ENCODE results near the gene CPT1A.

CPT1A gene

GRCh38 chr11:68710409-68710808 lies 131.3 kb downstream of the CPT1A start:
- DNase-seq (ENCODE audit: low read depth, low spot score): no peak

DNA sequence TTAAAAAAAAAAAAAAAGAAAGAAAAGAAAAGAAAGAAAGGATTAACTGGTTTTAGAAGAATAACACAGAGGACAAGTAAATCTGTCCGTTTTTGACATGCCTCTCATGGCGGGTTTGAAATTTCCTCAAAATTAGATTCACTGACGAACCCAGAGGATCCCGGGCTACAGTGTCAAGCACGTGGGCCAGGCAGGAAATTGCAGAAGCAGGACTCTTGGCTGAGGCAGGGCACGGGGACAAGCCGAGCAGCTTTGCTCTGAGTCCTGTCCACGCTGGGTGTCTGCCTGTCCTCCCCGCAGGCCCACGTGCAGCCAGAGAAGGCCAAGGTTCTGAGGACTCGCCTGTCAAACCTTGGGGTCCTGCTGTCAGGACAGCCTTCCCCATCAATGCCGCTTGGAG lies 132.7 kb downstream of the CPT1A start:
- no peak for DNase-seq (ENCODE audit: low read depth, low spot score)

DNA sequence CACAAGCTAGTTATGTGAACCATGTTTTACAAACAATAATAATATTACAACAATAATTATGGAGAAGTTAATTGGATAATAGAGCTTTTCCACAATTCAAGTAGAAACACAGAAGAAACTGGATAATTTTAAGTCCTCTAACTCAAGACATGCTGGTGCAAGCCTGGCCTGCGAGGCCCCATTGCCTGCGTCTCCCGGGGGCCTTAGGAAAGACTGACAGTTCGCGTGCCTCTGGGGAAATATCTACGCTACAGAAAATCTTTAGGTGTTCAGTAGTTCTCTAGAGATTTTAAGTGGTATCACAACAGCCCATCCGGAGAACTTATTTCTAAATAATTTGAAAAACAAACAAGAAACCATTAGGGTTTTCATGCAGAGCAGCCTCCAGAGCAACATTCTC lies 134.2 kb downstream of the CPT1A start:
- DNase-seq (ENCODE audit: low read depth, low spot score): no peak

DNA sequence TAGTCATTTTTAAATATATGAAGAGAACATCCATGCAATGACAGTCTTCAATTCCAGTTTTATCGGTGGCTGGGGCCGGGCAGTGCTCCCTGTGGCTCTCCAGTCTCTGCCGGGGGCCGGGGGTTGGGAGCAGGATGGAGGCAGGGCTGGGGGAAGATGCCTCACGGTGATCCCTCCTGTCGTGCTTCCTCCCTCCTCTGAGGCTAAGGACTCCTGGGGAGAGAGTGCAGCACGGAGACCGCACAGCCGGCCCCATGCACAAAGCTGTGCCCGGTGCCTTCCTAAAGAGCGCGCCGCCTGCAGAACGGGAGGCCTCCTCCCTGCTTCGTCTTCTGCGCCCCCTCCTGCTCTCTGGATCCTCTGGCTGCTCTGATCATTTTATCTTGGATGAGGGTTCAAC lies 136.8 kb downstream of the CPT1A start:
- DNase-seq (ENCODE audit: low read depth, low spot score): no peak
